GM03348 (cell line): ENCODE measurements around the gene FAM193B.

ENCODE experiments used
- DNase-seq: peaks from one replicate; pipeline ENCODE4 v3.0.0; 2012; ENCODE audit warnings: low spot score

The FAM193B gene

GRCh38 chr5:177500685-177501522 lies 53.5 kb downstream of the FAM193B start:
- peak; percentile 89 for DNase-seq

- no peak for DNase-seq
Observed at GRCh38 chr5:177499842-177500241, 54.5 kb downstream of the FAM193B start.

- no peak for DNase-seq
Observed at GRCh38 chr5:177498013-177498787, 56.2 kb downstream of the FAM193B start.

GRCh38 chr5:177497292-177498012 lies 56.9 kb downstream of the FAM193B start, which contains the start of gene PDLIM7:
Gene PDLIM7, minus strand, starts transcription at chr5:177497604. Its CDS starts 1,092 bp downstream, at chr5:177496512.
- DNase-seq, result peak; percentile 99

- peak; percentile 92 for DNase-seq
Observed at GRCh38 chr5:177496727-177497291, 57.6 kb downstream of the FAM193B start.

GRCh38 chr5:177496070-177496726 lies 58.2 kb downstream of the FAM193B start:
- peak; percentile 56 for DNase-seq

GRCh38 chr5:177495243-177496060 lies 58.9 kb downstream of the FAM193B start:
- peak; percentile 89 for DNase-seq

- peak; percentile 94 for DNase-seq
Observed at GRCh38 chr5:177494346-177495195, 59.8 kb downstream of the FAM193B start.

- DNase-seq, result no peak
Observed at GRCh38 chr5:177493795-177494345, 60.5 kb downstream of the FAM193B start.

- no peak for DNase-seq
Observed at GRCh38 chr5:177492841-177493240, 61.5 kb downstream of the FAM193B start.

- DNase-seq, result no peak
Observed at GRCh38 chr5:177491983-177492746, 62.2 kb downstream of the FAM193B start.

GRCh38 chr5:177491429-177491945 lies 62.9 kb downstream of the FAM193B start:
- peak; percentile 71 for DNase-seq

- DNase-seq, result no peak
Observed at GRCh38 chr5:177490992-177491391, 63.4 kb downstream of the FAM193B start.

GRCh38 chr5:177490311-177490991 lies 63.9 kb downstream of the FAM193B start:
- no peak for DNase-seq

GRCh38 chr5:177489119-177489716 lies 65.1 kb downstream of the FAM193B start:
- no peak for DNase-seq

GRCh38 chr5:177487975-177488374 lies 66.4 kb downstream of the FAM193B start:
- no peak for DNase-seq

- DNase-seq, result no peak
Observed at GRCh38 chr5:177487144-177487543, 67.2 kb downstream of the FAM193B start.
